Psoas muscle (tissue), 8 donors: ENCODE data around the gene SPECC1. TPM values are rescaled to one million over a fixed set of nuclear protein-coding genes. Genes with fewer than 3 reads are reported as not detected.

Source experiments
- ATAC-seq, 4 donors: fragments of 200-7000 bp; cut with Tn5 transposase; one replicate each; pipeline ENCODE4 v1.9.1; 2020; ENCODE audit warnings: moderate library complexity in 3 of 4, mild to moderate bottlenecking in 2 of 4
- DNase-seq, 2 donors: peaks; one replicate each; pipeline ENCODE4 v3.0.0-alpha.2; 2020
- H3K27ac ChIP-seq: fragments of 200-600 bp; one replicate; pipeline ENCODE4 v1.8.0; 2022
- H3K27me3 ChIP-seq, 3 donors: fragments of 200-600 bp in 1 of 3; one replicate each; pipeline versions ENCODE4 v1.6.1 to v1.8.0; 2013 to 2022; ENCODE audit warnings: low read length in 2 of 3, mild to moderate bottlenecking in 2 of 3, moderate library complexity in 1 of 3; ENCODE audit not compliant: insufficient read depth in 3 of 3
- H3K36me3 ChIP-seq, 2 donors: fragments of 200-600 bp in 1 of 2; one replicate each; pipeline versions ENCODE4 v1.6.1 to v1.8.0; 2013 to 2022; ENCODE audit warnings: low read depth in 1 of 2, mild to moderate bottlenecking in 1 of 2, moderate library complexity in 1 of 2; ENCODE audit not compliant: insufficient read depth in 1 of 2
- H3K4me1 ChIP-seq: fragments of 200-600 bp; one replicate; pipeline ENCODE4 v1.8.0; 2022
- H3K4me3 ChIP-seq: fragments of 200-600 bp; one replicate; pipeline ENCODE4 v1.8.0; 2022; ENCODE audit warnings: mild to moderate bottlenecking
- H3K9me3 ChIP-seq: fragments of 200-600 bp; one replicate; pipeline ENCODE4 v1.8.0; 2022
- CTCF ChIP-seq: fragments of 200-600 bp; IDR thresholded peaks from one replicate; pipeline ENCODE4 v1.8.0; 2022; ENCODE audit warnings: antibody characterized with exemption
- WGBS, 3 donors: extraction: QIAGEN DNeasy Blood & Tissue Kit; methylation state at CpG; one replicate each; pipeline versions ENCODE4 v1.1.6 to v1.1.7; 2013; 5-methylcytosine and 5-hydroxymethylcytosine counted together
- intact Hi-C, 2 donors: fragments of 100-400 bp; cut with DNase I; formaldehyde crosslinking; loops; one replicate each; pipeline versions ENCODE4 v1.11.0 to v1.14.2; 2022
- polyA plus RNA-seq, 3 donors: library from polyadenylated mRNA; stranded (reverse); fragments of 200-250 nt; gene quantifications; one replicate each; pipeline ENCODE4 v1.2.3, GENCODE V29; 2013
- total RNA-seq, 4 donors: library from RNA; stranded (reverse); fragmentation: NEBNext Ultra II Directional in 2 of 4; extraction: Animal tissue kit (Norgen Biotek cat#: 25700) in 2 of 4; gene quantifications; one replicate each; pipeline versions ENCODE4 v1.2.1 to v1.2.4, GENCODE V29; 2021 to 2023
- donor health status: healthy with polysubstance abuse.
- donor health status: DM: no; HTN: no; CAD: no; lungs with moderate emphysema.
- donor health status: Bipolar disorder and iron deficiency.
- donor health status: healthy.
- donor health status: DM: yes; HTN: yes; CAD: no.
- donor health status: DM: no; HTN: no; CAD: no.
- donor health status: DM: no; HTN: no; CAD: no.
- donor health status: DM: yes; HTN: yes; CAD: no.

SPECC1 gene
- total and polyA plus RNA-seq, 7 donors, result 2.0 to 11.3 (median 4.7) TPM

DNA sequence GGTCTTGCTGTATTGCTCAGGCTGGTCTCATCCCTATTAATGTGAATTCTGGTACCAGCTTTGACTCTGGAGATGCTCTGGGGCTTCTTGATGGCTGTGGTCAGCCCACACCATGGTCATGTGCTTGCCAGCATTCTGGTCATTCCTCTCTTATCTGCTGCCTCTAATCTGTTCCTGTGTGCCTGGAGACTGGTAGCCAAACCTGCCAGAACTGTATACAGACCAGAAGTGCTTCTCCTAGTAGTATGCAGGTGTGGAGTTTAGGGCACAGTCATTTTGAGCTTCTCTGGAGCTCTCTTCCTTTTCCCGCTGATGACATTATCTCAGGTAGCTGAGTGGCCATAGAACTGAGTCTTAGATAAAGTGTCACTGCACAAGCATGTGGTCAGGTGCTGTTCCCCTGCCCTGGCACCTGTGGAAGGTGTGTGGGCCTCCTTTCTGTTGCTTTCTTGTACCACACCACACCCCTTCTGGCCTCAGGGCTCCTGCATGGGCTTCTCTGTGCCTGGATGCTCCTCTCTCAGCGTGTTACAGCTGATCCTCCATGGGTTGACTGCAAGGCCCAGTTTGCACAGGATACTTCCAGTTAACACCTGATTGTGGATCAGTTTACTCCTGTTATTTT lies 162.7 kb downstream of the SPECC1 start:
- H3K36me3 ChIP-seq, result no peaks in the 10 kb centered on the region
- WGBS, 3 donors, result 84 to 93% (median 91%) methylated on average over 2 of the region's 2 CpGs
- no peak for TF ChIP-seq CTCF
- DNase-seq (no peak), ATAC-seq (no peak)
- H3K4me3 ChIP-seq, result no peak overlapping the region
- no peaks in the 10 kb centered on the region for H3K4me1 ChIP-seq
- H3K27ac ChIP-seq, result no peak overlapping the region
- no peaks in the 10 kb centered on the region for H3K9me3 ChIP-seq
- intact Hi-C loops, result no loop called here
- peaks cover 0 to 4% (median 0%) of the 10 kb centered on the region in 3 donors for H3K27me3 ChIP-seq

GRCh38 chr17:20172376-20172775 lies 163.2 kb downstream of the SPECC1 start:
- ATAC-seq, result no peak
- H3K9me3 ChIP-seq, result no peaks in the 10 kb centered on the region
- H3K4me1 ChIP-seq, result no peaks in the 10 kb centered on the region
- no peak for TF ChIP-seq CTCF
- whole genome bisulfite sequencing, 3 donors, result 52 to 63% (median 55%) methylated on average over 2 of the region's 2 CpGs
- H3K4me3 ChIP-seq, result no peak overlapping the region
- H3K36me3 ChIP-seq, result no peaks in the 10 kb centered on the region
- H3K27ac ChIP-seq, result no peak overlapping the region
- no peak for DNase-seq
- H3K27me3 ChIP-seq, result peaks cover 0 to 4% (median 4%) of the 10 kb centered on the region in 3 donors
- intact Hi-C loops, result no loop called here

DNA sequence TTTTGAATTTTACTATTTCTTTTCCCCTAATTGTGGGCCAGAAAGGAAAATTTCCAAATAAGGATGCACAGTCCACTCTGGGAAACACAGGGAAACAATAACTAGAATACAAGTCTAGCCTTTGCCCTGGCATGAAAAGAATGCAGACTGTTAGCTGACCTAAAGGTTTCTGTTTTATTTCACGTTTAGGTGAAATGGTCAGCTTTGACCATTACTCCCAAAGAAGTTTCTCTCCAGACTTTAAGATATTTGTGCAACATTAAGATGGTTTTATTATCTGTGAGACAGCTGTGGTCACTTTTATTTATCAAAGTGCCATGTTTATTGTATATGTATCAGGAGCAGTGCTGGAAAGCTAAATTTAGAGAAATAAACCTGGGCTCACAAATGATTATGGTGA lies 163.9 kb downstream of the SPECC1 start:
- H3K27ac ChIP-seq, result no peak overlapping the region
- no peaks in the 10 kb centered on the region for H3K4me1 ChIP-seq
- no peak overlapping the region for H3K4me3 ChIP-seq
- DNase-seq (no peak), ATAC-seq (no peak)
- WGBS, 3 donors, result 39 to 44% (median 40%) methylated on average over 1 of the region's 1 CpG
- no peak for TF ChIP-seq CTCF
- intact Hi-C loops, result no loop called here
- H3K27me3 ChIP-seq, result peaks cover 0 to 4% (median 4%) of the 10 kb centered on the region in 3 donors
- no peaks in the 10 kb centered on the region for H3K9me3 ChIP-seq
- no peaks in the 10 kb centered on the region for H3K36me3 ChIP-seq

GRCh38 chr17:20174588-20175265 lies 165.6 kb downstream of the SPECC1 start:
- intact Hi-C loops, result no loop called here
- Histone ChIP-seq H3K27me3 (peaks cover 0 to 4% (median 4%) of the 10 kb centered on the region in 3 donors), H3K4me1 (no peaks in the 10 kb centered on the region), H3K9me3 (no peaks in the 10 kb centered on the region), H3K4me3 (no peak overlapping the region), H3K36me3 (no peaks in the 10 kb centered on the region), H3K27ac (no peak overlapping the region)
- WGBS, 3 donors, result 82 to 89% (median 87%) methylated on average over 12 of the region's 12 CpGs
- no peak for ATAC-seq
- DNase-seq, result no peak
- no peak for TF ChIP-seq CTCF
